HL-60 (cell line): ENCODE data around the gene SLAIN1.

ENCODE experiments used
- DNase-seq, 2 experiments: peaks; one replicate each; pipeline ENCODE4 v3.0.0-alpha.2; 2010 to 2020; ENCODE audit warnings: low read depth in 1 of 2, low spot score in 1 of 2
- H3K27ac ChIP-seq: fragments of 250-450 bp; sonication (Bioruptor Pico); replicated peaks from 2 replicates; pipeline ENCODE4 v1.5.1; 2020; ENCODE audit warnings: mild to moderate bottlenecking, moderate library complexity
- H3K27me3 ChIP-seq: fragments of 250-450 bp; sonication (Bioruptor Pico); 2 replicates; pipeline ENCODE4 v1.5.1; 2021; ENCODE audit warnings: mild to moderate bottlenecking, moderate library complexity; ENCODE audit not compliant: insufficient read depth, poor library complexity, severe bottlenecking
- H3K4me3 ChIP-seq: replicated peaks from 2 replicates; pipeline ENCODE4 v1.5.1; 2011; ENCODE audit warnings: mild to moderate bottlenecking, control low read depth, low read length; ENCODE audit not compliant: insufficient read depth
- CTCF ChIP-seq: IDR thresholded peaks from one replicate; pipeline ENCODE4 v1.5.1; 2011; ENCODE audit warnings: low read length, control low read depth, inconsistent platforms; ENCODE audit not compliant: insufficient read depth
- GABPA ChIP-seq: IDR thresholded peaks from 2 replicates; pipeline ENCODE4 v1.6.1; 2012; ENCODE audit warnings: low read depth
- POLR2AphosphoS5 ChIP-seq: IDR thresholded peaks from 2 replicates; pipeline ENCODE4 v1.6.1; 2012; ENCODE audit warnings: low read depth
- REST ChIP-seq: IDR thresholded peaks from 2 replicates; pipeline ENCODE4 v1.6.1; 2012; ENCODE audit warnings: low read depth; ENCODE audit not compliant: insufficient replicate concordance
- SPI1 ChIP-seq: IDR thresholded peaks from 2 replicates; pipeline ENCODE4 v1.6.1; 2012; ENCODE audit warnings: low read depth, mild to moderate bottlenecking, borderline replicate concordance

The SLAIN1 gene

GRCh38 chr13:77696006-77696878 lies 1.2 kb upstream of the SLAIN1 start:
- no peak for TF ChIP-seq GABPA
- no peak for TF ChIP-seq REST
- TF ChIP-seq CTCF: no peak
- TF ChIP-seq POLR2AphosphoS5: no peak
- TF ChIP-seq SPI1: no peak
- DNase-seq: no peak
- Histone ChIP-seq H3K27ac (no peak overlapping the region), H3K27me3 (peaks cover 61% of the 10 kb centered on the region), H3K4me3 (no peak overlapping the region)

- TF ChIP-seq POLR2AphosphoS5 (no peak), SPI1 (no peak), REST (no peak), CTCF (no peak), GABPA (no peak)
- no peak for DNase-seq
- peak overlapping the region; percentile 65; the same call in 1 of the 2 replicates for H3K4me3 ChIP-seq
- H3K27ac ChIP-seq: no peak overlapping the region
- H3K27me3 ChIP-seq: peaks cover 58% of the 10 kb centered on the region
These were observed 639 bp upstream of the SLAIN1 start for GRCh38 chr13:77696879-77697216.

- TF ChIP-seq SPI1: peak; percentile 1; the same call in 1 of the 2 replicates
- TF ChIP-seq REST: no peak
- Histone ChIP-seq H3K27me3 (peaks cover 52% of the 10 kb centered on the region), H3K27ac (no peak overlapping the region), H3K4me3 (peak overlapping the region; percentile 65)
- DNase-seq: peak in 1 of 2 experiments; percentile 38
These were observed 943 bp downstream of the SLAIN1 start for GRCh38 chr13:77698201-77699058.
